Dermis blood vessel endothelial cell (primary cell): ENCODE measurements around the gene CDHR3. TPM values are rescaled to one million over a fixed set of nuclear protein-coding genes. Genes with fewer than 3 reads are reported as not detected.
"Not testable (repeated sequence)": the region's sequence is repeated elsewhere in the genome, so short reads cannot be mapped to it uniquely, and the experiment has no call there.

ENCODE experiments used
- DNase-seq: peaks from one replicate; pipeline ENCODE4 v3.0.0; 2010
- total RNA-seq: library from RNA; depleted of rRNA; stranded (reverse); fragments of >200 nt; gene quantifications from 2 replicates; pipeline ENCODE4 v1.2.3, GENCODE V29; 2014

Gene CDHR3, protein sequence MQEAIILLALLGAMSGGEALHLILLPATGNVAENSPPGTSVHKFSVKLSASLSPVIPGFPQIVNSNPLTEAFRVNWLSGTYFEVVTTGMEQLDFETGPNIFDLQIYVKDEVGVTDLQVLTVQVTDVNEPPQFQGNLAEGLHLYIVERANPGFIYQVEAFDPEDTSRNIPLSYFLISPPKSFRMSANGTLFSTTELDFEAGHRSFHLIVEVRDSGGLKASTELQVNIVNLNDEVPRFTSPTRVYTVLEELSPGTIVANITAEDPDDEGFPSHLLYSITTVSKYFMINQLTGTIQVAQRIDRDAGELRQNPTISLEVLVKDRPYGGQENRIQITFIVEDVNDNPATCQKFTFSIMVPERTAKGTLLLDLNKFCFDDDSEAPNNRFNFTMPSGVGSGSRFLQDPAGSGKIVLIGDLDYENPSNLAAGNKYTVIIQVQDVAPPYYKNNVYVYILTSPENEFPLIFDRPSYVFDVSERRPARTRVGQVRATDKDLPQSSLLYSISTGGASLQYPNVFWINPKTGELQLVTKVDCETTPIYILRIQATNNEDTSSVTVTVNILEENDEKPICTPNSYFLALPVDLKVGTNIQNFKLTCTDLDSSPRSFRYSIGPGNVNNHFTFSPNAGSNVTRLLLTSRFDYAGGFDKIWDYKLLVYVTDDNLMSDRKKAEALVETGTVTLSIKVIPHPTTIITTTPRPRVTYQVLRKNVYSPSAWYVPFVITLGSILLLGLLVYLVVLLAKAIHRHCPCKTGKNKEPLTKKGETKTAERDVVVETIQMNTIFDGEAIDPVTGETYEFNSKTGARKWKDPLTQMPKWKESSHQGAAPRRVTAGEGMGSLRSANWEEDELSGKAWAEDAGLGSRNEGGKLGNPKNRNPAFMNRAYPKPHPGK
- 0.51 and 0.84 TPM in 2 replicates for total RNA-seq

GRCh38 chr7:105963038-105963667 is at the start of gene CDHR3:
Gene CDHR3 (plus strand): TSS chr7:105963264. CDS start chr7:105963319, 55 bp downstream.
- DNase-seq, result no peak

- DNase-seq, result no peak
Observed at GRCh38 chr7:105913947-105914346, 49.1 kb upstream of the CDHR3 start.

DNA sequence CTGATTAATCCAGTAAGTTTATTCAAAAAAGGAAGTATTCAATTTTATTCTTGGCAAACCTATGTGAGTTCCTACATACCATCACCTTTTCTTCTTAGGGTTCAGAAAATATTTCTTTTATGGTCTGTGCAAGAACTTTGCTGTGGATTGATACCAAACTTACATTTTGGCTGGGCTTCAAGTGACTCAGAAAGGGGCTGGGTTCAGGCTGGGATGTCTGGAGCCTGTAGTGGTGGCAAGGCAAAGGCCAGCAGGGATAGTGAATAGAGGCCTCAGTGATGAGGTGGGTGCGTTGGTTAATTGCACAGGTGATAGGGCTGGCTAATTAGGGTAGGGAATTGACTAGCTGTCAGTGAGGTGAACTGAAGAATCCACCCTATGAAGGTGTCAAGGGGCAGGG is 46.5 kb upstream of the CDHR3 start:
- DNase-seq, result no peak

- DNase-seq, result no peak
Observed at GRCh38 chr7:105917659-105918058, 45.4 kb upstream of the CDHR3 start.

DNA sequence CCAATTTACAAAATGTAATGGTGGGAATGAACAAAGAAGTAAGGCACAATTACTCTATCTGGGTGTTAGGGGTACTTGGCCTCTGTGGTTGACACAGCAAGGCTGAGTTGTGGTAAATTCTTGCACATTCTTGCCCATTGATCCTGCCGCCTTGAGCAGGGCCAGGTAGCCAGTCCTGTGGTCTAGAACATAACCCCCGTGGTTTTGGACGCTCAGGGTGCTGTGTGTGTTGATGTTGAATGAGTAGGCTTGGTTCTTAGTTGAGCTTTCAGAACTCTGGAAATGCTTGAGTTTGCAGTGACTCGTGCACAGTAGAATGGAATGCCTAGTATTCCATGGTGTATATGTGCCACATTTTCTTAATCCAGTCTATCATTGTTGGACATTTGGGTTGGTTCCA is 42.3 kb upstream of the CDHR3 start:
- DNase-seq, result no peak

- no peak for DNase-seq
Observed at GRCh38 chr7:105924945-105925344, 38.1 kb upstream of the CDHR3 start.

DNA sequence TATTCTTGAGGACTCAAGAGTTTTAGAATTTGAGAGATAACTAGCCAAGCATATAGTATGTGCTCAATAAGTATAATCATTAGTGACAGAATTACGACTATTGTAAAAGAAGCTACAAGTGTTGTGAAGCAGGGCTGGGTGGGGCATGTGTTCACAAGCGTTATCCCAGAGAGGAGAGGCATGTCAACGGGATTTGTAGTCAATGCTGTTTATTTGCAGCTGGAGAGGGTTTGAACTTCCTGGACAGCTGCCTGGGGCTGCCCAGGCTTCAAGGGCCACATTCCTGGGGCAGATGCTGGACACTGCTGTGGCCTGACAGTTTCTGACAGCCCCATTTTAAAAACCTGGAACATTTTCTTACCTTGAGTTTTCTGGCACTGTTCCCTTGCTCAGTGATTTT is 36.9 kb upstream of the CDHR3 start:
- DNase-seq, result no peak

GRCh38 chr7:105931179-105931578 is 31.9 kb upstream of the CDHR3 start:
- no peak for DNase-seq

DNA sequence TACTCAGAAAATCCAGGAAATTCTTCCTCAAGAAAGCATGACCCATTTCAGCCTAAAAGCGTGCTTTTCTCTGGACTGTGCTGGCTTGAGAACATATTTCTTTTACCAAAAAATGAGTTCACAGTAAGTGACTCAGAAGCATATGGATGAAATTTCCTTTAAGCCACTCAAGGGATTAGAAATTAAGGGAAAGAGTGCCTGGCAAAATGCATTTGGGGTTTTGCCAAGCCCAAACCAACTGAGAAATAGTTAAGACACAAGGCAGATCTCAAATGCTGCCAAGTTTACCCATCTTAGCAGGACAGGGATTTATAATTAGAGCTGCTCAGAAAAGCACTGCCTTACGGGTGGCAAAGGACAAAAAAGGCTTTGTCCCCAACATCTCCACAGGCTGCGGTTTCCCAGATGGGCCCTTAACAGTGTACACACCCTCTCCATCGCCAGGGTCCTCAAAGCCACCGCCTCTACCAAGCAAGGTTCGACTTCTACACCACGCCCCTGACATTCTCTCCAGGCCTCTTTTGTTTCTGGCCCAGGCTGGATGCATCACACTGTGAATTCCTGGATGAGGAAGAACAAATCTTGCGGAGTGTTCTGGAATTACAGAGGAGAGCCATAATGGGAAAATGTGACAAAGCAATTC is 30.1 kb upstream of the CDHR3 start:
- no peak for DNase-seq

- DNase-seq, result peak; percentile 36
Observed at GRCh38 chr7:105934572-105935185, 28.4 kb upstream of the CDHR3 start.

GRCh38 chr7:105935250-105935649 is 27.8 kb upstream of the CDHR3 start:
- no peak for DNase-seq

DNA sequence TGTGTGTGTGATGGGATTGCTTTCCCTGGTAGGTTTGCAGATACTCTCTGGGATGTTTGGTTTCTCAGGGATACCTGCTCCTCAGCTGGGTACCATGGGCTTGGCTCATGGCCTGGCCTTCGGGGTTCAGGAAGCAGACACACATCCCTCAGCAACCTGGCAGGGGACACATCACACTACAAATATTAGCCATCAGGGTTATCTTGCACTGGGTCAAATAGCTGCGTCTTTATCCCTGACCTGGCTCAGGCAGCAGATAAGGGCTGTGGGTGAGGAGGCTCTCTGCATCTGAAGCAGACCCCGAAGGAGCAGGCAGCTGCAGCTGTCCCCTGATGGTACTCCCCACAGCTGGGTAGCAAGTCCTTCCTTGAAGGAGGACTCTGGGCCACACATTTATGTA is 25.7 kb upstream of the CDHR3 start:
- DNase-seq, result no peak

DNA sequence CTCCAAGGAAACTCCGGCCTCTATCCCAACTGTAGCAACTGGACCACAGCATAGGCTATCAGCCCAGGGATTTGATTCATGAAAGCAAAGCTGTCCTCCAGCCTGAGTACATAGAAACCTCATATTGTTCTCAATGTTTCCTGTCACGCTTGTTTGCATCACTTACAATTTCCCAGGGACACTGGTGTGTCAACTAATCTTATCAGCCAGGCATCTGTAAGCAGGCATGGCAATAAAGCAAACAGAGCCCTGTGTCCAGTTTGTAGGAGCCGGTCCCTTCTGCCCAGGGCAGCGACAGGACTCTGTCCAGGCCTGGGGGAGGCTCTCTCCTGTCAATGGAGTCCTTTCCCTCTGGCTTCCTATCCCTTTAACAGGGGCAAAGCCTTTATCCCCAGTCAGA is 23.0 kb upstream of the CDHR3 start:
- DNase-seq, result peak; percentile 4

DNA sequence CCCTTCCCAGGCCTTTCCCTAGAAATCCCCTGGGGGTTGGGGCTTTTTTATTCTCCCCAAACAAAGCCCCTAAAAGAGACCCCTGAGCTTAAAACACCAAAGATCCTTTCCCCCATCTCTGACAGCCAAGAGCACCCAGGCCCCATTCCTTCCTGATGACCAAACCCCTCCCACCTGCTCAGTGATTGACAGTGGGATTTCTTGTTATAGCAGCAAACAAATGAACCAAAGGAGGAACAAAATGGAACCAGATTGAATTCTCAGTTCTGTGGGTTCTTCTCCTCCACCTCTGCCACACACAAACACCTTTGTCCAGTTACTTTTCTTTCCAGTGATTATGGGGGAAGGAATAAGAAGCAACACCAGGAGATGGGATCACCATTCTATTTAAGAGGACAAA is 21.5 kb upstream of the CDHR3 start:
- no peak for DNase-seq

- no peak for DNase-seq
Observed at GRCh38 chr7:105943486-105943885, 19.6 kb upstream of the CDHR3 start.

DNA sequence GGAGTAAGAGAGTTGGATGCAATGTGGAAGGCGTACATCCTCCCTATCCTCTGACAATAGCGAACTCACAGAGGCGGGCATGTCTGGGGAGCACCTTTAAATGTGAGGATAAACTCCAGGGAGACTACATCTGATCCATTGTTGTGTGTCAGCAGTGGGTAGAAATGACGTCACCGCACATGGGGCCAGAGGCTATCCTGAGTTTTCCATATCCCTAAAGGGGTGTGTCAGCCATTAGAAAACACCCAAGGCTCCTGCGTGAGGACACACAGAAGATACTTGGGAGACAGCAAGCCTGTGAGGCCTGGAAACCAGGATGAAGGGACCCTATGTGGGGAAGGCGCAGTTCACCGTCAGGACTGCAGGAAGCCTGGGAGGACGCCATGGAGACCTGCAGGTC is 17.2 kb upstream of the CDHR3 start:
- DNase-seq, result no peak

- DNase-seq, result no peak
Observed at GRCh38 chr7:105951597-105951996, 11.5 kb upstream of the CDHR3 start.

DNA sequence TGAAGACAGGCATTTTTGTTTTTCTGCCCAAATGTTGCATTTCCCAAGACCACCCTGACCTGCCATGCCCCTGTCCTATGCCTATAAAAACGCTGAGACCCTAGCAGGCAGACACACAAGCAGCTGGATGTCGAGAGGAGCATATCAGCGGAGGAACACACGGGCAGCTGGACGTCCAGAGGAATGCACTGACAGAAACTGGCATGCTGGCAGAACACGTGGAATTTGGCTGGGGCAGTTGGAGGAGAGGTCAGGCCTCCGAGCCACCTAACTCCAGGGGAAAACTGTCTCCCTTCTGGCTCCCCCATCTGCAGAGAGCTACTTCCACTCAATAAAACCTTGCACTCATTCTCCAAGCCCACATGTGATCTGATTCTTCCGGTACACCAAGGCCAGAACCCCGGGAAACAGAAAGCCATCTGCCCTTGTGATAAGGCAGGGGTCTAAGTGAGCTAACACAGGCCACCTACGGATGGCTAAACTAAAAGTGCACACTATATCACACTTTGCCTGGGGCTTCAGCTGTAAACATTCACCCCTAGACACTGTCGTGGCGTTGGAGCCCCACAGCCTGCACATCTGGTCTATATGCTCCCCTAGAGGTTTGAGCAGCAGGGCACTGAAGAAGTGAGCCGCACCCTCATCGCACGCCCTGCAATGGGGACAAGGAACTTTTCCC is 10.0 kb upstream of the CDHR3 start:
- DNase-seq, result no peak

DNA sequence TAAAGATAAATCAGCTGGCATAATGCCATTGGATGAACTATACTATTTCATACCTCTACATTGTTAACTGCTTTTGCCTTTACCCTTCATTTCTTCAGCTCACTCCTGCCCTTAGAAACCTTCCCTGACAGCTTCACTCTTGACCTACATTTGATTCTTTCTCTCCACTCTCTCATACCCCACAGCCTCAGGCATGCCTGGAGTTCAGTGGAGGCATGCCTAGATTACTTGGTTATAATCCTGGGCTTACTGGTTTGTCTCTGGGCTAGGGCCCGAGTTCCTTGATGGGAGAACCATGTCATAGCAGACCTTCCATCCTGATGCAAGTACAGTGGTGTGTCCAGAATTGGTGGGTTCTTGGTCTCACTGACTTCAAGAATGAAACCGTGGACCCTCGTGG is 8.4 kb upstream of the CDHR3 start:
- no peak for DNase-seq

- not testable (repeated sequence) for DNase-seq
Observed at GRCh38 chr7:105955651-105956466, 7.2 kb upstream of the CDHR3 start.

DNA sequence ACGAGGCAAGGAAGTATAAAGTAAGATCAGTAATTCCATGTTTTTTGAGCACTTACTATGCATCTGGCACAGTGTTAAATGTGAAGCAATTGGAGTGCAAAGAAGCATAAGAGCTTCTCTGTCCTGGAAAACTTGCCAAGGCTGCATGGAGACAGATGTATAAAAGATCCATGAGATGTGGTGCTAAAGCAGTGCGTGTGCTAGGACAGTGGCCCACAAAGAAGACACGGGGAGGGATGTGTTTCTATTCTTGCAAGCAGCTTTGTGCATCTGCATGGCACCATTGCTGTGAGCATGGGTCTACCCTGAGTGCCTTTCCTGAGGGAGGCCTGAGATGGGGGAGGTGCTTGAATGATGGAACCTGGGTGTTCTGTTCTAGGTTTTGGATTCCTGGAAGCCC is 5.1 kb upstream of the CDHR3 start:
- DNase-seq, result no peak
